Activated CD4-positive, alpha-beta T cell treated with anti-CD3 and anti-CD28 coated beads, Interleukin-2, amount 10 ng/mL, durations not matched to agents 24 days and 14 days (primary cell): ENCODE data around the gene PACSIN1. TPM values are rescaled to one million over a fixed set of nuclear protein-coding genes. Genes with fewer than 3 reads are reported as not detected.

Source experiments
- DNase-seq: peaks from one replicate; pipeline ENCODE4 v3.0.0; 2022
- H3K27ac Mint-ChIP-seq: one replicate; pipeline ENCODE4 v1.8.0; 2022; ENCODE audit warnings: mild to moderate bottlenecking, mixed read lengths
- H3K27me3 Mint-ChIP-seq: one replicate; pipeline ENCODE4 v1.8.0; 2022; ENCODE audit warnings: mixed read lengths
- H3K36me3 Mint-ChIP-seq: one replicate; pipeline ENCODE4 v1.8.0; 2022; ENCODE audit warnings: low read depth, mild to moderate bottlenecking, mixed read lengths
- H3K4me1 Mint-ChIP-seq: one replicate; pipeline ENCODE4 v1.8.0; 2021; ENCODE audit warnings: mixed read lengths
- H3K4me3 Mint-ChIP-seq: one replicate; pipeline ENCODE4 v1.8.0; 2022; ENCODE audit warnings: mild to moderate bottlenecking, moderate library complexity, mixed read lengths
- H3K9me3 Mint-ChIP-seq: one replicate; pipeline ENCODE4 v1.8.0; 2021; ENCODE audit warnings: mixed read lengths
- intact Hi-C: fragments of 100-400 bp; cut with micrococcal nuclease; formaldehyde crosslinking; loops from one replicate; pipeline ENCODE4 v1.15.1; 2023
- total RNA-seq: library from RNA; stranded (reverse); gene quantifications from 2 replicates; pipeline ENCODE4 v1.2.3, GENCODE V29; 2022

PACSIN1 gene
- total RNA-seq, 1 donor from 2014 or later = not detected

DNA sequence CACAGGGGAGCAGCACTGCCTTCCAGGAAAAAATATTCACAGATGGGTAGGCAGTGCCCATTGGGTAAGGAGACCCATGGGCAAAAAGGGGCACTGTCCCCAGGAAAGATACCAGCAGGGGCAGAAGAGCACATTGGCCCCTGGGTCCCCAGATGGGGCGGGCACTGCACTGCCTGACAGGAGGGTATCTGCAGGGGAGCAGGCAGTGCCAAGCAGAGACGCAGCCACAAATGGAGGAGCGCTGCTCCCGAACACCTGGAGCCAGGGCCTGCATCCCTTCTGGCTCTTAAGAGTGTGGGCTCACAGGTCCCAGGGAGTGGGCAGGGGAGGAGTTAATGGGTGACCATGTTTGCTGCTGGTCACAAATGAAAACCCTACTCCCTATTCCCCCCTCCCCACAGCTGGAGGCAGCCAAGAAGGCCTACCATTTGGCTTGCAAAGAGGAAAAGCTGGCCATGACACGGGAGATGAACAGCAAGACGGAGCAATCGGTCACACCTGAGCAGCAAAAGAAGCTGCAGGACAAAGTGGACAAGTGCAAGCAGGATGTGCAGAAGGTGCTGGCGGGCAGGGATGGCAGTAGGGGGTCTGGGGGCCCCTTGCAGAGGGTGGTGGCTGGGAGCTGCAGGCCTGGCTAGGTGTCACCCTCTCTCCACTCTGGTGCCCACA is 63.3 kb downstream of the PACSIN1 start:
- H3K27ac Mint-ChIP-seq = no peak overlapping the region
- no peaks in the 10 kb centered on the region for H3K4me1 Mint-ChIP-seq
- H3K36me3 Mint-ChIP-seq = no peaks in the 10 kb centered on the region
- no peak for DNase-seq
- peaks cover 2% of the 10 kb centered on the region for H3K27me3 Mint-ChIP-seq
- intact Hi-C loops = no loop called here
- H3K9me3 Mint-ChIP-seq = no peaks in the 10 kb centered on the region
- no peak overlapping the region for H3K4me3 Mint-ChIP-seq

DNA sequence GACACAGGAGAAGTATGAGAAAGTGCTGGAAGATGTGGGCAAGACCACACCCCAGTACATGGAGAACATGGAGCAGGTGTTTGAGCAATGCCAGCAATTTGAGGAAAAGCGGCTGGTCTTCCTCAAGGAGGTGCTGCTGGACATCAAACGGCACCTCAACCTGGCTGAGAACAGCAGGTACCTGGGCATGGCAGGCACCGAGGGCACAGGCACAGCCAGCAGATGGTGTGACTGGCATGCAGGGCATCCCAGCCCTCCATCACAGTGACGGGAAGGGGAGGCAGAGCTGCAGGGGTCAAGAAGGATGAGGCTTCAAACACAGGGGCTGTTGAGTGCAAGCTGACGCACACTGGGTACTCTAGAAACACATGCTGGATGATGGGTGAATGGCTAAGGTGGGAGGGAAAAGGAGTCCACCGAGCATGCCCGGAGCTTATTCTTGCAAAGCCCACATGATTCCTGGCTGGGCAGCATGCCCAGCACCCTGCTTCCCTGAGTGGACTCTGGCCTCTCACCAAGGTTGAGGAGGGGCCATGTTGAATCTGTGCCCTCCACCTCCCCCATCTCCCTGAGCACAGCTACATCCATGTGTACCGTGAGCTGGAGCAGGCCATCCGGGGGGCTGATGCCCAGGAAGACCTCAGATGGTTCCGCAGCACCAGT is 63.9 kb downstream of the PACSIN1 start:
- no peak overlapping the region for H3K27ac Mint-ChIP-seq
- peaks cover 2% of the 10 kb centered on the region for H3K27me3 Mint-ChIP-seq
- H3K36me3 Mint-ChIP-seq = no peaks in the 10 kb centered on the region
- intact Hi-C loops = no loop called here
- H3K4me3 Mint-ChIP-seq = no peak overlapping the region
- DNase-seq = no peak
- no peaks in the 10 kb centered on the region for H3K4me1 Mint-ChIP-seq
- no peaks in the 10 kb centered on the region for H3K9me3 Mint-ChIP-seq

DNA sequence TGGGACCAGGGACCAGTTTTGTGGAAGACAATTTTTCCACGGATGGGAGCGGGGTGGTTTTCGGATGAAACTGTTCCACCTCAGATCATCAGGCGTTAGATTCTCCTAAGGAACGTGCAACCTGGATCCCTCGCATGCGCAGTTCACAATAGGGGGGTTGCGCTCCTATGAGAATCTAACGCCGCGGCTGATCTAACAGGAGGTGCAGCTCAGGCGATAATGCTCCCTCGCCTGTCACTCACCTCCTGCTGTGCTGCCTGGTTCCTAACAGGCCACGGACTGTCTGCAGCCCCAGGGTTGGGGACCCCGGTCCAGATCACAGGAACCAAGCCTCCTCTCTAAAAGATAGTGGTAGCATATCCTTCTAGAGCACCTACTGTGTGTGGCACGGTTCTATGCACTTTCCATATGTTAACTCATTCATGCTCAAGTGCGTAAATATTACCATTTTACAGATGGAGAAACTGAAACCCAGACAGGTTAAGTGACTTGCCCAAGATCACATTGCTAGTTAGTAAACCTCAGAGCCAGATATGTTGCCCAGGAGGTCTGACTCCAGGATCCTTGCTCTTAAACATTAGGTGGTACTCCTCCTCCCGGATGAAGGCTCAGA is 65.0 kb downstream of the PACSIN1 start:
- intact Hi-C loops = no loop called here
- no peaks in the 10 kb centered on the region for H3K9me3 Mint-ChIP-seq
- H3K27me3 Mint-ChIP-seq = peaks cover 2% of the 10 kb centered on the region
- H3K4me3 Mint-ChIP-seq = no peak overlapping the region
- H3K36me3 Mint-ChIP-seq = no peaks in the 10 kb centered on the region
- DNase-seq = no peak
- H3K27ac Mint-ChIP-seq = no peak overlapping the region
- H3K4me1 Mint-ChIP-seq = no peaks in the 10 kb centered on the region

DNA sequence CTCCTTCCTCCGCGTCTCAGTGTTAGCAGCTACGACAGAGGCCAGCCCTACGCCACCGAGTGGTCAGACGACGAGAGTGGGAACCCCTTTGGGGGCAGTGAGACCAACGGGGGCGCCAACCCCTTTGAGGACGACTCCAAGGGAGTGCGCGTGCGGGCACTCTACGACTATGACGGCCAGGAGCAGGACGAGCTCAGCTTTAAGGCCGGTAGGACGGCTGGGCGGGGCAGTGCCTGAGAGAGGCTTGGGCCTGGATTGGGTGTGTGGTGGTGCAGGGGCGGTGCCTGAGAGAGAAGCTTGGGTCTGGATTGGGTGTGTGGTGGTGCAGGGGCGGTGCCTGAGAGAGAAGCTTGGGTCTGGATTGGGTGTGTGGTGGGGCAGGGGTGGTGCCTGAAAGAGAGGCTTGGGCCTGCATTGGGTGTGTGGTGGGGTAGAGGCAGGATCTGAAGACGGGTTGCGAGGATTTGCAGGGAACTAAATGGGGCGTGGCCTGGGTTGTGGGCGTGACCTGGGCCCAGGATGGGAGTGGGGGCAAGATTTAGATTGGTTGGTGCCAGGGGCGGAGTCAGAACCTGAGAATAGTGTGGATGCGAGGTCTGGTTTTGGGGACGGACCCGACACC is 65.8 kb downstream of the PACSIN1 start:
- intact Hi-C loops = no loop called here
- Mint-ChIP-seq H3K27me3 (peaks cover 2% of the 10 kb centered on the region), H3K27ac (no peak overlapping the region), H3K4me3 (no peak overlapping the region), H3K4me1 (no peaks in the 10 kb centered on the region), H3K36me3 (no peaks in the 10 kb centered on the region), H3K9me3 (no peaks in the 10 kb centered on the region)
- no peak for DNase-seq

DNA sequence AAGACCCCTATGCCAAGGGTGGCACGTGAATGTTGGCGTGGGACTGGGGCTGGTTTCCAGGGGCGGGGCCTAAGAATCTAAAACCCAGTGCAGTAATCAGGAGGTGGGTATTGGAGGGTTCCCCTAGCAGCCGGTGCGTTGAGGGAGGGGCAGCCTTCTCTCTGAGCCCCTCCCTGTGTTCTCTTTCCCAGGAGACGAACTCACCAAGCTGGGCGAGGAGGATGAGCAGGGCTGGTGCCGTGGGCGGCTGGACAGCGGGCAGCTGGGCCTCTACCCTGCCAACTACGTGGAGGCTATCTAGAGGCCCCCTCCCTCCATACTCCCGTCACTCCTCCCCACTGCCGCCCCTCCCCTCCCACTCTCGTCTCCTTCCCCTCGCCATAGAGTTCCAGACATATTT is 66.4 kb downstream of the PACSIN1 start:
- no peak overlapping the region for H3K27ac Mint-ChIP-seq
- intact Hi-C loops = no loop called here

DNA sequence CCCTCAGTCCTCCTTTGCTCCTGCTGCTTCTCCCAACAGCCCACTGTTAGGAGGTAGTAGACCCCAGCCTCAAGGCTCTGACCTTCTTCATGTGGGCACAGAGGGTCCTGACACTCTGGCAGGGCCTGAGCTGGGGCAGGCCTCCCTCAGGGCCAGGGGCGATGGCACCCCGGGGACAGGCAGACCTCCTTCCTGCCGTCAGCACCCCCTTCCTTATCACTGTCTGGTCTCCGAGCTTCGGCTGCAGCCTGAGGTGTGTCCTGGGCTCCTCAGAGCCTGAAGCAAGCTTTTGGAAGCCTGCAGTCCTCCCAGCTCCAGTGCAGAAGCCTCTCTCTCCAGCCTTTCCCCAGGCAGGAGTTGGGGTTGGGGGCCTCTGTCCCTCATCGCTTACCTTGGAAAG is 68.3 kb downstream of the PACSIN1 start:
- H3K9me3 Mint-ChIP-seq = no peaks in the 10 kb centered on the region
- no peaks in the 10 kb centered on the region for H3K4me1 Mint-ChIP-seq
- no peaks in the 10 kb centered on the region for H3K36me3 Mint-ChIP-seq
- no peak overlapping the region for H3K4me3 Mint-ChIP-seq
- H3K27me3 Mint-ChIP-seq = no peaks in the 10 kb centered on the region
- no peak overlapping the region for H3K27ac Mint-ChIP-seq
- intact Hi-C loops = no loop called here
- no peak for DNase-seq

More for the DNA sequence above, 66.4 kb downstream of the PACSIN1 start:
- Mint-ChIP-seq H3K4me1 (no peaks in the 10 kb centered on the region), H3K4me3 (no peak overlapping the region), H3K27me3 (peaks cover 2% of the 10 kb centered on the region), H3K9me3 (no peaks in the 10 kb centered on the region), H3K36me3 (no peaks in the 10 kb centered on the region)
- no peak for DNase-seq

DNA sequence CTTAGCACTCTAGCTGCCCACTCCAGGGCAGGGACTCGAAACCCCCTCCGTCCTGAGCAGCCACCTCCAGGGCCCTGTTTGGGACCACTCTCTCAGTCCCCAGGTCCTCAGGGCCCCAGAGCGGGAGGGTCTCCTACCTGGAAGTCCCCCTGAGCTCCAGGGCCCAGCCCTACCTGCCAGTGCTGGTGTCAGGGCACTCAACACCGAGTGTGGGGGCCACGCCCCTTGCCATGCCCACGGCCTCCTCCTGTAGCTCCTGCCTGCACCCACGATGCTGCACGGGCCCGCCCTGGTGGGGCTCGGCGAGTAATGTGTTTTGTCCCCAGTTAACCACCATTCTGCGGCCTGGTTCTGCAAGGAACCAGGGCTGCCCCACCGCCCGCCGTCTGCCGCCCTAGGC is 68.8 kb downstream of the PACSIN1 start:
- DNase-seq = no peak
- no peaks in the 10 kb centered on the region for H3K27me3 Mint-ChIP-seq
- H3K9me3 Mint-ChIP-seq = no peaks in the 10 kb centered on the region
- H3K36me3 Mint-ChIP-seq = no peaks in the 10 kb centered on the region
- H3K4me3 Mint-ChIP-seq = no peak overlapping the region
- intact Hi-C loops = no loop called here
- H3K4me1 Mint-ChIP-seq = no peaks in the 10 kb centered on the region
- no peak overlapping the region for H3K27ac Mint-ChIP-seq

DNA sequence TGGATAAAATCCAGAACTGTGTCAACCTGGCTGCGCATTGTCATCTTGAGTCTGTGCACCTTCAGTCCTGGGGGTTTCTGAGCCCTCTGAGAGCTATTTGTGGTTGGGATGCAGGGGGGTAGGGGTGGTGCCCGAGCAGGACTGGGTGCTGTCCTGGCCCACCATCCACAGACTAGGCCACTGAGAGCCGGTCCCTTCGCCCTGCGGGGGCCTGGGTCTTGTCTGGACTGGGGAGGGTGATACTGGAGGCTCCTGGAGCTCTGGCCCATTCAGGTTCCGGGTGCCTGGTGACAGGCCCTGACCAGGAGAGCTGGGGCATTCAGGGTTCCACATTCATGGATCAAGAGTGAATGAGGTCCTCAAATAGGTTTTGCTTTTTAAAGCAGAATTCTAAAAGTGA is 69.3 kb downstream of the PACSIN1 start:
- Mint-ChIP-seq H3K4me1 (no peaks in the 10 kb centered on the region), H3K36me3 (no peaks in the 10 kb centered on the region), H3K4me3 (no peak overlapping the region), H3K27me3 (no peaks in the 10 kb centered on the region), H3K9me3 (no peaks in the 10 kb centered on the region), H3K27ac (no peak overlapping the region)
- intact Hi-C loops = no loop called here
- no peak for DNase-seq

DNA sequence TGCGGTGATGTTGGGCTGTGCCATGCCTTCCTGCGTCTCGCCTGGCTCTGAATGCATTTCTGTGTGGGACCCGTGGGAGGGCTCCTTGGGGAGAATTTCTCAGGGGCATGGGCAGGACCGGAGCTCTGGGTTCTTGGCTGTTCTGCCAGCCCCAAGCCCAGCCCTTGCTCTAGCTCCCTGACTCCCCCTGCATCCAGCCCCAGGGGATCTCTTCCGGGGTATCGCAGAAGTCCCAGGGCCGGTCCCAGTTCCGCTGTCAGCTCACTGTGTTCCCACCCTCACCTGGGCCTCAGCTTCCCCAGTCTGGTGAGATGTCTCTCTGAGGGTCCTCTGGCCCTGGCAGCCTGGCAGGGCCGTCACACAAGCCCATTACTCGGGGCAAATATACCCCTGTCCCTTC is 69.8 kb downstream of the PACSIN1 start:
- intact Hi-C loops = no loop called here
- no peak for DNase-seq
- no peaks in the 10 kb centered on the region for H3K4me1 Mint-ChIP-seq
- H3K4me3 Mint-ChIP-seq = no peak overlapping the region
- H3K36me3 Mint-ChIP-seq = no peaks in the 10 kb centered on the region
- no peak overlapping the region for H3K27ac Mint-ChIP-seq
- no peaks in the 10 kb centered on the region for H3K9me3 Mint-ChIP-seq
- H3K27me3 Mint-ChIP-seq = no peaks in the 10 kb centered on the region

DNA sequence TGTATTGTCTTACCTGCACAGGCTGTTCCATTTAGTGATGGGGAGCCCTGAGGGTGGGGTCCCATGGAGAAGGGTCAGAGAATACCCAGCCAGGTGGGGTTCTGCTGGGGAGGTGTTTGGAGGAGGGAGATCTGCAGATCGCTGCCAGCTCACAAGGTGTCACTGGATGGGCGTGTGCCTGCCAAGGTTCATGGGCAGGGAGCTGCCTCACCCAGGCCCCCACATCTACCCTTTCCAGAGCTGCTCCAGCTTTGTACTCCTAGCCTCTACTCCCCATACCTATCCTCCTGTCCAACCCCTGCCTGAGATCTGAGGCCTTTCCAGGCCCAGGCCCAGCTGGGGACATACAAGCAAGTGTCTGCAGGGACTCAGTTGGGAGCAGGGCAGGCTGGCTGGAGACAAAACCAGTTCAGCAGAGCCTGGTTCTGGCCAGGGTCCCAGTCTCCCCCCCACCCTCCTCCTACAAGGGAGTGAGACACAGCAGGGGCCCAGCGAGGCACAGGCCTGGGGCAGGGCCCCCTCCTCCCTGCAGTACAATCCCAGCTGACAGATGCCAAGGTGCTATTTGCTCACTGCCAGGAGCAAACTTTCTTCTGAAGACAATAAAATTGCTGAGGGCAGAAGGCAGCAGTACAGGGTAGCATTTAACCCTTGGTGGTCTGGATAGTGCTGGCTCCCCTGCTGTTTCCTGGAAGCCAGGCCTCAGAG is 70.5 kb downstream of the PACSIN1 start:
- H3K9me3 Mint-ChIP-seq = no peaks in the 10 kb centered on the region
- no peaks in the 10 kb centered on the region for H3K27me3 Mint-ChIP-seq
- no peaks in the 10 kb centered on the region for H3K36me3 Mint-ChIP-seq
- H3K4me3 Mint-ChIP-seq = no peak overlapping the region
- H3K4me1 Mint-ChIP-seq = no peaks in the 10 kb centered on the region
- no peak for DNase-seq
- intact Hi-C loops = no loop called here
- H3K27ac Mint-ChIP-seq = no peak overlapping the region

DNA sequence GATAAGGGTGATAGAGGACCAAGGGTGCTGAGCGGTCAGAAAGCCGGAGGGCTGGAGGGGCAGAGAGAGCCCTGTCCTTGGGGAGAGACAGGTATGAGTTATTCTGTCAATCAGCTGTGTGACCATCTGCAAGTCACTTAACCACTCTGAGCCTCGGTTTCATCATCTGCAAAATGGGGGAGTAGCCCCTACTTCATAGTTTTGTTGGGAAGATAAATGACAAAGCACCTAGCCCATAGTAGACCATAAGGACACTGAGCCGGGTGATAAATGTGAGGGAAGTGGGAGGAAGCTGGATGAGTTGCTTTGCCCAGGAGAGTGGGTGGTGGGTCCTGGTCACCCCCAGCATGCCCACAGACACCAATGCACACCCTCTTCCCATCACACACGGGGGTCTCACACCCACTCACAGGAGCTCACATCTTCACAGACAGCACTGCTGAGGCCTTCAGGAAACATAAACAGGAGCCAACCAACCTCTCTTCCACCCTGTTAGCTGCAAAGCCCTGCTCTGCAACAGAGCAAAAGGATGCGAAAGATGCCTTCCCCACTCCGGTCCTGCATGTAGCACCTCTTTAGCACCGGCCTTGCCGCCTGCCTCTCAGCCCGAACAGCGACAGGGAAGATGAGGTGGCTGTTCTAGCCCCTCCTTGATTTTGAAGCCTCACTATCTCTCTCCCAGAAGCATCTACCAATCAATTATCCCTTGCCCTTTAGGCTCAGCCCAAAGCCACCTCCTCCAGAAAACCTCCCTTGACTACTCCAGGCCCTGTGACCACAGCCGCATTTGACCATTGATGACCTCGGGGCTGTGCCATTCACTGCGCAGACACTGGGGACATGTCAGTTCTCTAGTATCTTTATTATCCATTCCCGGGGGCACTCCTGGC is 71.3 kb downstream of the PACSIN1 start:
- H3K4me1 Mint-ChIP-seq = no peaks in the 10 kb centered on the region
- H3K27me3 Mint-ChIP-seq = no peaks in the 10 kb centered on the region
- intact Hi-C loops = no loop called here
- no peaks in the 10 kb centered on the region for H3K9me3 Mint-ChIP-seq
- no peaks in the 10 kb centered on the region for H3K36me3 Mint-ChIP-seq
- H3K4me3 Mint-ChIP-seq = no peak overlapping the region
- no peak for DNase-seq
- no peak overlapping the region for H3K27ac Mint-ChIP-seq

DNA sequence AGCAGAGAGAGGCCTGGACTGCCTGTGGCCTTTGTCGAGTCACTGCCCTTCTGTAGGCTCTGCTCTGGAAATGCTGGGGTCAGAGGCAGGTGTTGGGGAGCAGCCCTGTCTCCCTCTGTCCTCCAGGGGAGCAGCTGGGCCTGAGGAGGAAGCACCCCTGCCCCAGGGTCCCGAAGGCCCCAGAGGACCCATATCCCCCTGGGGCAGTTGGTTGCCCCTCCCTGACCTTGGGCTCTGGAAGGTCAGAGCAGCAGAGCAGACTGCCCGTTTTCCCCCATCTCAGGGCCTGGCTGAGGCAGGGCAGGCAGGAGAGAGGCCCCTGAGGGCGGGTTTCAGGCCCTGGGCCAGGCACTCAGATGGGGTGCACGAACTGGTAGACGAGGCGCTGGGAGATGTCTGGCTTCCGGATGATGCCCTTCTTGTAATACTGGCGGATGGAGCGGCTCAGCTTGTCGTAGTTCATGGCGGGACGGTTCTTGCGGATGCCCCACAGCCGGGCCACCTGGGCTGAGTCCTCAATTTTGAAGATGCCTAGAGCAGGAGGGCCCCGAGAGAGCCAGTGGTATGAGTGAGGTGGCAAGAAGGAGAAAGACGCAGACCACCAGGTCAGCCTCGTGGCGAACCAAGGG is 72.2 kb downstream of the PACSIN1 start:
- intact Hi-C loops = no loop called here
- Mint-ChIP-seq H3K36me3 (no peaks in the 10 kb centered on the region), H3K4me1 (no peaks in the 10 kb centered on the region), H3K27me3 (no peaks in the 10 kb centered on the region), H3K9me3 (no peaks in the 10 kb centered on the region), H3K4me3 (no peak overlapping the region), H3K27ac (no peak overlapping the region)
- DNase-seq = no peak

DNA sequence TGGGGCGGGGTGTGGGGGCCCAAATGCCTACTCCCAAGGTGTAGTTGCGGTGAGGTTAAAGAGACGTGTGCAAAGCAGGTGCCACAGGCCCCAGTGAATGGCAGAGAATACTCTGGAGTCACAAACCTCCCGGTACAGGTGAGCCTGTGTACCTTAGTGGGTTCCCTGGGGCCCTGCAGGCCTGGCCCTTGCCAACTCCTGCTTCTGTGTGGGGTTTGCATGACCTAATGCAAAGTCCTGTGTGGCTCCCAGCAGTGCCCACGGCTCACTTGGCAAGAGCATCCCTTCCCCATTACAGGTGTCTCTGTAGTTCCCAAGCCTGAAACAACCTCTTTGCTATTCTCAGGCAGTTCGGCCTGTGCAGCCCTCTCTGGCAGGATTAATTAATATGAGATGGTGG is 72.7 kb downstream of the PACSIN1 start:
- no peak overlapping the region for H3K4me3 Mint-ChIP-seq
- intact Hi-C loops = no loop called here
- no peaks in the 10 kb centered on the region for H3K4me1 Mint-ChIP-seq
- H3K27ac Mint-ChIP-seq = no peak overlapping the region
- no peaks in the 10 kb centered on the region for H3K27me3 Mint-ChIP-seq
- DNase-seq = no peak
- no peaks in the 10 kb centered on the region for H3K36me3 Mint-ChIP-seq
- H3K9me3 Mint-ChIP-seq = no peaks in the 10 kb centered on the region
